Natural killer cell treated with Interleukin-12 subunit alpha and Interleukin-12 subunit beta and Interleukin-15 and Interleukin-18, amount 100 ng/mL, for 72 hours (primary cell): Measurements from ENCODE around the gene LRRTM4. TPM values are rescaled to one million over a fixed set of nuclear protein-coding genes. Genes with fewer than 3 reads are reported as not detected.

Experiments
- ATAC-seq, 2 donors: fragments of 150-1000 bp; cut with Tn5 transposase in 1 of 2; sonication (Bioruptor Pico), chemical (Tn5 transposase) in 1 of 2; 2 replicates each; pipeline ENCODE4 v1.10.0; 2021
- DNase-seq: peaks from one replicate; pipeline ENCODE4 v3.0.0; 2022; ENCODE audit warnings: low spot score
- H3K27ac Mint-ChIP-seq, 2 donors: 1 replicate in 1 of 2; 2 replicates in 1 of 2; pipeline ENCODE4 v1.8.0; 2022; ENCODE audit warnings: mixed read lengths in 2 of 2, mild to moderate bottlenecking in 1 of 2, moderate library complexity in 1 of 2
- H3K27me3 Mint-ChIP-seq, 2 donors: 1 replicate in 1 of 2; 2 replicates in 1 of 2; pipeline ENCODE4 v1.8.0; 2022; ENCODE audit warnings: mixed read lengths in 2 of 2
- H3K36me3 Mint-ChIP-seq: one replicate; pipeline ENCODE4 v1.8.0; 2022; ENCODE audit warnings: mixed read lengths
- H3K4me1 Mint-ChIP-seq, 2 donors: 1 replicate in 1 of 2; 2 replicates in 1 of 2; pipeline ENCODE4 v1.8.0; 2022; ENCODE audit warnings: low read depth in 2 of 2, mixed read lengths in 2 of 2, mild to moderate bottlenecking in 1 of 2
- H3K4me3 Mint-ChIP-seq: one replicate; pipeline ENCODE4 v1.8.0; 2022; ENCODE audit warnings: mixed read lengths
- H3K9me3 Mint-ChIP-seq: 2 replicates; pipeline ENCODE4 v1.8.0; 2022; ENCODE audit warnings: mixed read lengths
- total RNA-seq, 2 donors: library from RNA; stranded (reverse); gene quantifications; one replicate each; pipeline ENCODE4 v1.2.3, GENCODE V29; 2022

LRRTM4 gene
- total RNA-seq = not detected

DNA sequence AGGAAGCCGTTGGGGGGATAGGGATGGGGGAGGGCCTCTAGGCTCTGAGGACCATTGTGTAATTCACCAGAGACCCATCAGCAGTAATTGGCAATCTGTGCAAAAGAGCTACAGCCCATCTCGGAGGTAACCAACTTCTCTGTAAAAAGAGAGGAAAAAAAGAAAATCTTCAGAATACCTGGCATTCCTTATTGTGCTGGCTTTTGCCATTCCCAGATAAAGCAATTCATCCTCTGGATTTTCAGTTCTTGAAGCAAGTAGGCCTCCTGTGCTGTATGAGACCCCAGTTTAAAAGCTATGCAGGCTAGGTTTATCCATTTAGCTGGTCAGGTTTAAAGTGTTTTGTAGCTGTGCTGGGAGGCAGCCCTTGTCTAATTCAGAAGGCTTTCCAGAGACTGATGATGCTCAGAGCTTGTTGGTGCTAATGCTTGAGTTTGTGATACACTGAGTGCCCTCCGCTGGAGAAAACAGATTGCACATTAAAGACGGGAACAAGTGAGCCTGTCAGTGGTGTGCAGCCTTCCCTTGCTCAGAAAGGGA lies at the start of gene LRRTM4:
Gene LRRTM4, minus strand, starts transcription at position 446 of the 540 bp plus-strand sequence.
- peaks cover 5% of the 10 kb centered on the region for H3K36me3 Mint-ChIP-seq
- H3K4me1 Mint-ChIP-seq = no peaks in the 10 kb centered on the region
- peaks cover 14% of the 10 kb centered on the region for H3K9me3 Mint-ChIP-seq
- H3K4me3 Mint-ChIP-seq = no peak within 1 kb of the TSS
- DNase-seq (no peak), ATAC-seq (no peak)
- H3K27ac Mint-ChIP-seq = no peak within 1 kb of the TSS
- no peaks in the 10 kb centered on the region for H3K27me3 Mint-ChIP-seq

GRCh38 chr2:77571545-77571944 lies 49.4 kb upstream of the LRRTM4 start:
- H3K27ac Mint-ChIP-seq = no peak overlapping the region
- H3K4me1 Mint-ChIP-seq = no peaks in the 10 kb centered on the region
- no peak for ATAC-seq
- no peaks in the 10 kb centered on the region for H3K36me3 Mint-ChIP-seq
- DNase-seq = no peak
- no peak overlapping the region for H3K4me3 Mint-ChIP-seq
- peaks cover 14% of the 10 kb centered on the region for H3K9me3 Mint-ChIP-seq
- no peaks in the 10 kb centered on the region for H3K27me3 Mint-ChIP-seq

- H3K27ac Mint-ChIP-seq = no peak overlapping the region
Observed at GRCh38 chr2:77567723-77568122, 45.5 kb upstream of the LRRTM4 start.

GRCh38 chr2:77566582-77566981 lies 44.4 kb upstream of the LRRTM4 start:
- H3K36me3 Mint-ChIP-seq = peaks cover 4% of the 10 kb centered on the region

More at GRCh38 chr2:77567723-77568122, 45.5 kb upstream of the LRRTM4 start:
- no peak overlapping the region for H3K4me3 Mint-ChIP-seq
- DNase-seq (no peak), ATAC-seq (no peak)
- H3K27me3 Mint-ChIP-seq = no peaks in the 10 kb centered on the region
- H3K9me3 Mint-ChIP-seq = peaks cover 22% of the 10 kb centered on the region
- no peaks in the 10 kb centered on the region for H3K4me1 Mint-ChIP-seq
- peaks cover 4% of the 10 kb centered on the region for H3K36me3 Mint-ChIP-seq

GRCh38 chr2:77566131-77566530 lies 44.0 kb upstream of the LRRTM4 start:
- peaks cover 4% of the 10 kb centered on the region for H3K36me3 Mint-ChIP-seq
- ATAC-seq (no peak), DNase-seq (no peak)
- peaks cover 19% of the 10 kb centered on the region for H3K9me3 Mint-ChIP-seq
- H3K4me1 Mint-ChIP-seq = no peaks in the 10 kb centered on the region
- no peak overlapping the region for H3K27ac Mint-ChIP-seq
- H3K4me3 Mint-ChIP-seq = no peak overlapping the region
- no peaks in the 10 kb centered on the region for H3K27me3 Mint-ChIP-seq

More at GRCh38 chr2:77566582-77566981, 44.4 kb upstream of the LRRTM4 start:
- Mint-ChIP-seq H3K4me1 (no peaks in the 10 kb centered on the region), H3K4me3 (no peak overlapping the region), H3K27me3 (no peaks in the 10 kb centered on the region), H3K27ac (no peak overlapping the region), H3K9me3 (peaks cover 19% of the 10 kb centered on the region)
- DNase-seq = no peak
- no peak for ATAC-seq

- no peak overlapping the region for H3K27ac Mint-ChIP-seq
- peaks cover 9% of the 10 kb centered on the region for H3K36me3 Mint-ChIP-seq
- ATAC-seq (no peak), DNase-seq (no peak)
- H3K4me3 Mint-ChIP-seq = no peak overlapping the region
- no peaks in the 10 kb centered on the region for H3K27me3 Mint-ChIP-seq
- H3K4me1 Mint-ChIP-seq = no peaks in the 10 kb centered on the region
- peaks cover 16% of the 10 kb centered on the region for H3K9me3 Mint-ChIP-seq
Observed at GRCh38 chr2:77552956-77553355, 30.8 kb upstream of the LRRTM4 start.

GRCh38 chr2:77538031-77538430 lies 15.9 kb upstream of the LRRTM4 start:
- no peak for DNase-seq
- Mint-ChIP-seq H3K9me3 (peaks cover 13% of the 10 kb centered on the region), H3K36me3 (peaks cover 9% of the 10 kb centered on the region), H3K27ac (no peak overlapping the region), H3K4me3 (no peak overlapping the region), H3K27me3 (no peaks in the 10 kb centered on the region), H3K4me1 (no peaks in the 10 kb centered on the region)
- no peak for ATAC-seq

- ATAC-seq (no peak), DNase-seq (no peak)
- Mint-ChIP-seq H3K4me3 (no peak overlapping the region), H3K4me1 (no peaks in the 10 kb centered on the region), H3K27ac (no peak overlapping the region), H3K36me3 (no peaks in the 10 kb centered on the region), H3K27me3 (no peaks in the 10 kb centered on the region), H3K9me3 (peaks cover 12% of the 10 kb centered on the region)
Observed at GRCh38 chr2:77522888-77523287, 712 bp upstream of the LRRTM4 start.

- H3K27me3 Mint-ChIP-seq = no peaks in the 10 kb centered on the region
- no peak for DNase-seq
- no peak for ATAC-seq
- H3K4me1 Mint-ChIP-seq = no peaks in the 10 kb centered on the region
- H3K4me3 Mint-ChIP-seq = no peak overlapping the region
- H3K36me3 Mint-ChIP-seq = peaks cover 5% of the 10 kb centered on the region
- no peak overlapping the region for H3K27ac Mint-ChIP-seq
- peaks cover 14% of the 10 kb centered on the region for H3K9me3 Mint-ChIP-seq
Observed at GRCh38 chr2:77521548-77521891, 656 bp downstream of the LRRTM4 start.

DNA sequence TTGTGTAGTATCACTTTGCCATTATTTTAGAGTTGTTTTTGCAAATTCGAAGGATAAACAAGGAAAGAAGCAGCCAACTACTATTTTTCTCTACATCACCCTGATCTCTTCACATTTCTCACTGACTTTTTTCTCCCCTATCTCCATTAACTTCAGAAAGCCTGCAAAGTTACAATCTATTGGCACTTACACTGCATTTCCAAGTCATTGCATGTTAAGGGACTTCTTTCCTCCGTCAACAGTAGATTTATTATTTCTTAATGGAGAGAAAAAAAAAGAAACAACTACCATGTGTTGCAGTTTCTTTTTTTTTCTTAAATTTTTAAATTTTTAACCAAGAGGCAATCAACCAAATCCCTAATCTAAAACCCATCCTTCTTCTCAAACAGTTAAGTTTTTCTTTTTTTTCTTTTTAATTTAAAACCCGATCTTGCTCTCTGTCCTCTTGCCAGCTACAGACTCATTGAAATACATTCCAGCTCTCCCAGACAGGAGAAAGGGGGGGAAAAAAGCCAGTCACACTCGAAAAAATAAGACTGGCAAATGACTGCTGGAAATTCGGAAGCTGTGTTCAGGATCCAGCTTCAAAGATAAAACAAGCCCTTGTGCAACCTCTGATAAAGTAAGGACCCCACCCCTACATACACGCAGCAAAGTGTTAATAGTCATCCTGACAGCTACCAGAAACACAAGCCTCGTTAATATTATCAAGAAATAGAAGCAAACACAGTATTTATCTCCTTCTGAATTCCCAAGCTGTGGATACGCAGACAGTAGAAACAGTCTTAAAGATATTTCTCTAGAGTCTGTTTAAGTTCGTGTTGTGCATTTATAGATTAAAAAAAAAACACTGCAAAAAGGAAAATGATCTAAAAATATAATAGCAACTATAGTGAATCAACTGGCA lies 1.3 kb downstream of the LRRTM4 start:
- ATAC-seq (no peak), DNase-seq (no peak)
- H3K4me1 Mint-ChIP-seq = no peaks in the 10 kb centered on the region
- peaks cover 5% of the 10 kb centered on the region for H3K36me3 Mint-ChIP-seq
- peaks cover 14% of the 10 kb centered on the region for H3K9me3 Mint-ChIP-seq
- H3K4me3 Mint-ChIP-seq = no peak overlapping the region
- H3K27ac Mint-ChIP-seq = no peak overlapping the region
- no peaks in the 10 kb centered on the region for H3K27me3 Mint-ChIP-seq

DNA sequence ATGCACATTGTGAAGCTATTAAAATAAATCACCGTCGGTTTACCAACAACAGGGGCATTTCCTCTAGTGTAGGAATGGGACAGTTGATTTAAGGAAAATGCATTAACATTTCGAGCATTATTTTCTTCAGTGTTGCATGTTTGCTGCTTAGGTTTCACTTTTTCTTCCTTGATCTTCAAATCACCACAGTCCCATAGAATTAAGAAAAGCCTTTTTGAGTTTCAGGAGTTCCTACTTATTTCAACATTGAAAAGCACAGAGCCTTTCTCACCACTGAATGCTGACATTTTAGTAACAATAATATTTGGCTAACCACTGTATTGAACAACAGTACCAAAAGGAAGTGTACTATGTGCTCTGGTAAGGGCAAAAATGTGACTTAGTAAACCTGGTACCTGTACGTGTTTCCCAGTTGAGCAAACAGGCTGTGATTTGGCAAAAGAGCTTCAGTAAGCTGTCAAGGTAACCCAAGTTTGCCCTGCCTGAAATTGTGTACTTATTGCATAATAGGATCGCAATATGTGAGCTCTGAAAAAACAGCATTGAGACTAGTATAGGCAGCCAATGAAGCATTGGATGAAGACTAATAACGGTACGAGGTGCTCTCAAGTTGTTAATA lies 2.2 kb downstream of the LRRTM4 start:
- Mint-ChIP-seq H3K27me3 (no peaks in the 10 kb centered on the region), H3K36me3 (peaks cover 5% of the 10 kb centered on the region), H3K9me3 (peaks cover 14% of the 10 kb centered on the region), H3K4me3 (no peak overlapping the region), H3K27ac (no peak overlapping the region), H3K4me1 (no peaks in the 10 kb centered on the region)
- DNase-seq (no peak), ATAC-seq (no peak)

DNA sequence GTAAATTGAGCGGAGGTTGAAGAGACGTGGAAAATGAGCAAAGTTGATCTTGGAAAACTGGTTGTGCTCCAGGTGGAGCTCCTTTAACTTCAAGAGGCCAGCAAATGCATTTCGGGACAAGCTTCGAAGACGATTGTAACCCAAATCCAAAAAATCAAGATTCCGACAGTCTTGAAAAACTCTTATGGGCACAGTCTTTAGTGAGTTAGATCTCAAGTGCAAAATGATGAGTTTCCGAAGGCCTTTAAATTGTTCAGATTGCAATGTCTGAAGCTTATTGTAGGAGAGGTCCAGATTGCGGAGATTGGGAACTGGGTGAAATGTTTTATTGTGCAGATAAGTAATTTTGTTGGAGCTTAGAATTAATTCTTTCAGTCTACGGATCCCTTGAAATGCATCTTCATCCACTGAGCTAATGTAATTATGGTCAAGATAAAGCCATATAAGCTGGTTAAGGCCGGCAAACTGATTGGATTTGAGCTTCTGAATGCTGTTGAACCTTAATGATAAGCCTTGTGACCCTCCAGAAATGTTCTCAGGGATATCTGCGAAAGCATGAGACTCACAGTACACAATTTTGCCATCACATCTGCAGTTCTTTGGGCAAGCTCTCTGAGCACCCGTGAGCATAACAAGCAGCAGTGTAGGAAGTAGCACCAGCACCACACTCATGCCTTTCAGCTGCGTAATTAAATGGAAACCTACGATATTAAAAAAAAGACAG lies 2.9 kb downstream of the LRRTM4 start:
- ATAC-seq (no peak), DNase-seq (no peak)
- peaks cover 5% of the 10 kb centered on the region for H3K36me3 Mint-ChIP-seq
- no peaks in the 10 kb centered on the region for H3K4me1 Mint-ChIP-seq
- H3K27ac Mint-ChIP-seq = no peak overlapping the region
- no peaks in the 10 kb centered on the region for H3K27me3 Mint-ChIP-seq
- H3K9me3 Mint-ChIP-seq = peaks cover 8% of the 10 kb centered on the region
- H3K4me3 Mint-ChIP-seq = no peak overlapping the region

GRCh38 chr2:77518311-77518710 lies 3.9 kb downstream of the LRRTM4 start:
- no peak overlapping the region for H3K4me3 Mint-ChIP-seq
- no peak for DNase-seq
- H3K36me3 Mint-ChIP-seq = peaks cover 5% of the 10 kb centered on the region
- ATAC-seq = no peak
- peaks cover 6% of the 10 kb centered on the region for H3K9me3 Mint-ChIP-seq
- H3K27me3 Mint-ChIP-seq = no peaks in the 10 kb centered on the region
- H3K27ac Mint-ChIP-seq = no peak overlapping the region
- H3K4me1 Mint-ChIP-seq = no peaks in the 10 kb centered on the region

GRCh38 chr2:77513191-77513590 lies 9.0 kb downstream of the LRRTM4 start:
- H3K36me3 Mint-ChIP-seq = peaks cover 5% of the 10 kb centered on the region
- ATAC-seq (no peak), DNase-seq (no peak)
- no peaks in the 10 kb centered on the region for H3K4me1 Mint-ChIP-seq
- no peak overlapping the region for H3K4me3 Mint-ChIP-seq
- H3K9me3 Mint-ChIP-seq = peaks cover 3% of the 10 kb centered on the region
- no peak overlapping the region for H3K27ac Mint-ChIP-seq
- H3K27me3 Mint-ChIP-seq = no peaks in the 10 kb centered on the region
